Measurements from ENCODE around the gene NEUROG1. TPM values are rescaled to one million over a fixed set of nuclear protein-coding genes. Genes with fewer than 3 reads are reported as not detected.

Gene NEUROG1
- total RNA-seq, 2 donors from 2014 or later, result not detected

GRCh38 chr5:135488727-135489465, 46.9 kb downstream of the NEUROG1 start:
- no peak for DNase-seq
- no peak for ATAC-seq
- intact Hi-C loops (cut with DNase I, micrococcal nuclease), result no loop called here

GRCh38 chr5:135487839-135488514, 47.8 kb downstream of the NEUROG1 start:
- intact Hi-C loops (cut with DNase I, micrococcal nuclease), result no loop called here
- ATAC-seq, result no peak

GRCh38 chr5:135487037-135487395, 48.7 kb downstream of the NEUROG1 start:
- no peak for ATAC-seq
- intact Hi-C loops (cut with DNase I, micrococcal nuclease), result no loop called here

More at GRCh38 chr5:135487839-135488514, 47.8 kb downstream of the NEUROG1 start:
- no peak for DNase-seq

GRCh38 chr5:135486131-135487036, 49.4 kb downstream of the NEUROG1 start:
- ATAC-seq (no peak), DNase-seq (no peak)
- intact Hi-C loops (cut with DNase I, micrococcal nuclease), result no loop called here

More at GRCh38 chr5:135487037-135487395, 48.7 kb downstream of the NEUROG1 start:
- no peak for DNase-seq

GRCh38 chr5:135484674-135485086, 51.1 kb downstream of the NEUROG1 start:
- intact Hi-C loops (cut with DNase I, micrococcal nuclease), result no loop called here
- no peak for ATAC-seq

More at GRCh38 chr5:135484674-135485086, 51.1 kb downstream of the NEUROG1 start:
- DNase-seq, result no peak

Other genes with a start within 250 kb of the NEUROG1 start
- gene MACROH2A1, start 136.7 kb downstream of the NEUROG1 start, total RNA-seq, result 100 to 1,000 TPM; 212 to 216 TPM
- gene DCANP1, start 88.6 kb downstream of the NEUROG1 start, total RNA-seq, result under 1 TPM in 1 of 2 donors, not detected in 1; 0.08 TPM
- under 1 TPM; 0.09 to 0.31 TPM for gene TIFAB, start 83.6 kb downstream of the NEUROG1 start, total RNA-seq
- gene CXCL14, start 43.0 kb upstream of the NEUROG1 start, total RNA-seq, result 10 to 100 TPM; 23.3 to 88.5 TPM